ENCODE data around the gene BCL7C. TPM values are rescaled to one million over a fixed set of nuclear protein-coding genes. Genes with fewer than 3 reads are reported as not detected.

BCL7C gene
- total RNA-seq, 3 donors from 2014 or later (not counting 1 experiment from before 2014, with no cell fraction given), result 25.1 to 28.5 (median 27.4) TPM

- peaks cover 2% of the 10 kb centered on the region in 2 donors for H3K9me3 Mint-ChIP-seq
- Histone ChIP-seq H3K36me3 (ENCODE audit: control insufficient read depth, insufficient read depth, low read length) (no peaks in the 10 kb centered on the region), H3K27me3 (ENCODE audit: control insufficient read depth, insufficient read depth, low read length) (no peaks in the 10 kb centered on the region), H3K4me1 (ENCODE audit: control insufficient read depth, insufficient read depth, low read length) (peaks cover 47% of the 10 kb centered on the region), H3K27ac (ENCODE audit: low read length) (peak overlapping the region; percentile 85), H3K4me3 (ENCODE audit: low read length) (no peak overlapping the region), H3K9me3 (ENCODE audit: control insufficient read depth, insufficient read depth, low read length) (no peaks in the 10 kb centered on the region)
- peaks cover 29 to 31% of the 10 kb centered on the region in 2 donors for H3K4me1 Mint-ChIP-seq
- ATAC-seq, result no peak
- H3K27me3 Mint-ChIP-seq (ENCODE audit: low read depth in 2 of 2), result no peaks in the 10 kb centered on the region
- intact Hi-C loops (cut with micrococcal nuclease), result no loop called here
- peak overlapping the region; percentile 96 to 99 for H3K27ac Mint-ChIP-seq
- H3K36me3 Mint-ChIP-seq, result no peaks in the 10 kb centered on the region
- peak in 1 of 2 donors; percentile 23 for DNase-seq
- WGBS (ENCODE audit: insufficient coverage), result 76% methylated on average over 19 of the region's 19 CpGs
- TF ChIP-seq, protein P1, sequence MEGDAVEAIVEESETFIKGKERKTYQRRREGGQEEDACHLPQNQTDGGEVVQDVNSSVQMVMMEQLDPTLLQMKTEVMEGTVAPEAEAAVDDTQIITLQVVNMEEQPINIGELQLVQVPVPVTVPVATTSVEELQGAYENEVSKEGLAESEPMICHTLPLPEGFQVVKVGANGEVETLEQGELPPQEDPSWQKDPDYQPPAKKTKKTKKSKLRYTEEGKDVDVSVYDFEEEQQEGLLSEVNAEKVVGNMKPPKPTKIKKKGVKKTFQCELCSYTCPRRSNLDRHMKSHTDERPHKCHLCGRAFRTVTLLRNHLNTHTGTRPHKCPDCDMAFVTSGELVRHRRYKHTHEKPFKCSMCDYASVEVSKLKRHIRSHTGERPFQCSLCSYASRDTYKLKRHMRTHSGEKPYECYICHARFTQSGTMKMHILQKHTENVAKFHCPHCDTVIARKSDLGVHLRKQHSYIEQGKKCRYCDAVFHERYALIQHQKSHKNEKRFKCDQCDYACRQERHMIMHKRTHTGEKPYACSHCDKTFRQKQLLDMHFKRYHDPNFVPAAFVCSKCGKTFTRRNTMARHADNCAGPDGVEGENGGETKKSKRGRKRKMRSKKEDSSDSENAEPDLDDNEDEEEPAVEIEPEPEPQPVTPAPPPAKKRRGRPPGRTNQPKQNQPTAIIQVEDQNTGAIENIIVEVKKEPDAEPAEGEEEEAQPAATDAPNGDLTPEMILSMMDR (IDR thresholded peaks at IDR 0.05), result no peak
- H3K4me3 Mint-ChIP-seq, result no peak overlapping the region
These were observed 10.4 kb upstream of the BCL7C start for GRCh38 chr16:30904114-30904780.

GRCh38 chr16:30903596-30903995, 9.7 kb upstream of the BCL7C start:
- no peak overlapping the region for H3K4me3 ChIP-seq (ENCODE audit: low read length)
- ATAC-seq, result no peak
- peaks cover 2% of the 10 kb centered on the region in 2 donors for H3K9me3 Mint-ChIP-seq
- H3K36me3 ChIP-seq (ENCODE audit: control insufficient read depth, insufficient read depth, low read length), result no peaks in the 10 kb centered on the region
- peak in 1 of 2 donors; percentile 43 for DNase-seq
- WGBS (ENCODE audit: insufficient coverage), result 42% methylated on average over 4 of the region's 4 CpGs
- peak overlapping the region; percentile 85 for H3K27ac ChIP-seq (ENCODE audit: low read length)
- no peaks in the 10 kb centered on the region for H3K27me3 ChIP-seq (ENCODE audit: control insufficient read depth, insufficient read depth, low read length)
- peaks cover 47% of the 10 kb centered on the region for H3K4me1 ChIP-seq (ENCODE audit: control insufficient read depth, insufficient read depth, low read length)
- TF ChIP-seq, protein P1 (IDR thresholded peaks at IDR 0.05), result no peak
- peaks cover 29 to 31% of the 10 kb centered on the region in 2 donors for H3K4me1 Mint-ChIP-seq
- H3K27ac Mint-ChIP-seq, result peak overlapping the region; percentile 96 to 99
- H3K36me3 Mint-ChIP-seq, result no peaks in the 10 kb centered on the region
- H3K4me3 Mint-ChIP-seq, result peak overlapping the region; percentile 99
- intact Hi-C loops (cut with micrococcal nuclease), result loop anchor here (2.0 kb wide), 1 partner anchor 29 kb away; no protein-coding TSS in a partner anchor
- H3K27me3 Mint-ChIP-seq (ENCODE audit: low read depth in 2 of 2), result no peaks in the 10 kb centered on the region
- H3K9me3 ChIP-seq (ENCODE audit: control insufficient read depth, insufficient read depth, low read length), result no peaks in the 10 kb centered on the region

DNA sequence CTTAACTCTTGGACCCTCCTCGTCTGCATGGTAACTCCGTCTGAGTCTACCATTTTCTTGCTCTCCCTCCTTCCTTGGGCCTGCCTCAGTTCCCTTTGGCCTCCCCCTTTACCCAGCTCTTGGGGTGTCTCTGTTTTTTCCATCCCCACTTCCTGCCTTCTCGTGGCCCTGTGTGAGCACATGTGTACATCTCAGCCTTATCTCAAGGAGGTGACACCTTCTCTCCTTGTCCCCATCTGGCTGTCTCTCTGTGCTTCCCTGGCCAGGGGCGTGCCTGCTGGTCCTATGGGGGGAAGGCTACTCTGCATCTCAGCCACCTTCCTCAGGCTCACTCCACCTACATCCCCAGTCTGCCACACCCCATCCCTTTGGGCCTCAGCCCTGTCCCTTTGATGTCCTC, 9.1 kb upstream of the BCL7C start:
- peaks cover 44% of the 10 kb centered on the region for H3K4me1 ChIP-seq (ENCODE audit: control insufficient read depth, insufficient read depth, low read length)
- peaks cover 28 to 30% of the 10 kb centered on the region in 2 donors for H3K4me1 Mint-ChIP-seq
- ATAC-seq, result peak in 1 of 3 donors; percentile 25
- WGBS (ENCODE audit: insufficient coverage), result 55% methylated on average over 4 of the region's 4 CpGs
- DNase-seq, result peak in 1 of 2 donors; percentile 46
- H3K36me3 ChIP-seq (ENCODE audit: control insufficient read depth, insufficient read depth, low read length), result no peaks in the 10 kb centered on the region
- no peaks in the 10 kb centered on the region for H3K9me3 ChIP-seq (ENCODE audit: control insufficient read depth, insufficient read depth, low read length)
- peaks cover 2% of the 10 kb centered on the region in 2 donors for H3K9me3 Mint-ChIP-seq
- H3K27ac ChIP-seq (ENCODE audit: low read length), result peak overlapping the region; percentile 85
- H3K4me3 ChIP-seq (ENCODE audit: low read length), result no peak overlapping the region
- H3K27me3 Mint-ChIP-seq (ENCODE audit: low read depth in 2 of 2), result no peaks in the 10 kb centered on the region
- no peaks in the 10 kb centered on the region for H3K36me3 Mint-ChIP-seq
- TF ChIP-seq, protein P1 (IDR thresholded peaks at IDR 0.05), result no peak
- no peaks in the 10 kb centered on the region for H3K27me3 ChIP-seq (ENCODE audit: control insufficient read depth, insufficient read depth, low read length)
- H3K27ac Mint-ChIP-seq, result peak overlapping the region; percentile 96 to 99
- intact Hi-C loops (cut with micrococcal nuclease), result loop anchor here (2.0 kb wide), 1 partner anchor 28 kb away; no protein-coding TSS in a partner anchor
- peak overlapping the region; percentile 99 for H3K4me3 Mint-ChIP-seq
